Upper lobe of right lung (tissue), 1 donor: Measurements from ENCODE around the gene ZSWIM8. TPM values are rescaled to one million over a fixed set of nuclear protein-coding genes. Genes with fewer than 3 reads are reported as not detected.

Experiments used
- ATAC-seq: fragments of 200-7000 bp; cut with Tn5 transposase; one replicate; pipeline ENCODE4 v1.9.1; 2020; ENCODE audit warnings: mild to moderate bottlenecking, moderate library complexity
- DNase-seq: peaks from one replicate; pipeline ENCODE4 v3.0.0-alpha.2; 2020
- H3K27ac ChIP-seq: fragments of 200-600 bp; one replicate; pipeline ENCODE4 v1.8.0; 2022
- H3K27me3 ChIP-seq: fragments of 200-600 bp; one replicate; pipeline ENCODE4 v1.8.0; 2022; ENCODE audit warnings: mild to moderate bottlenecking
- H3K36me3 ChIP-seq: fragments of 200-600 bp; one replicate; pipeline ENCODE4 v1.8.0; 2022
- H3K4me1 ChIP-seq: fragments of 200-600 bp; one replicate; pipeline ENCODE4 v1.8.0; 2022
- H3K4me3 ChIP-seq: fragments of 200-600 bp; one replicate; pipeline ENCODE4 v1.8.0; 2022; ENCODE audit warnings: mild to moderate bottlenecking
- H3K9me3 ChIP-seq: fragments of 200-600 bp; one replicate; pipeline ENCODE4 v1.8.0; 2022
- CTCF ChIP-seq: fragments of 200-600 bp; IDR thresholded peaks from one replicate; pipeline ENCODE4 v1.8.0; 2022; ENCODE audit warnings: antibody characterized with exemption
- intact Hi-C: fragments of 100-400 bp; cut with DNase I; formaldehyde crosslinking; loops from one replicate; pipeline ENCODE4 v1.11.0; 2022
- total RNA-seq: library from RNA; stranded (reverse); fragmentation: NEBNext Ultra II Directional; extraction: Animal tissue kit (Norgen Biotek cat#: 25700); gene quantifications from one replicate; pipeline ENCODE4 v1.2.1, GENCODE V29; 2021
- donor health status: DM: no; HTN: yes; CAD: no; lungs with severe emphysema.

Gene ZSWIM8
- total RNA-seq, 1 donor from 2014 or later, result 117 TPM

DNA sequence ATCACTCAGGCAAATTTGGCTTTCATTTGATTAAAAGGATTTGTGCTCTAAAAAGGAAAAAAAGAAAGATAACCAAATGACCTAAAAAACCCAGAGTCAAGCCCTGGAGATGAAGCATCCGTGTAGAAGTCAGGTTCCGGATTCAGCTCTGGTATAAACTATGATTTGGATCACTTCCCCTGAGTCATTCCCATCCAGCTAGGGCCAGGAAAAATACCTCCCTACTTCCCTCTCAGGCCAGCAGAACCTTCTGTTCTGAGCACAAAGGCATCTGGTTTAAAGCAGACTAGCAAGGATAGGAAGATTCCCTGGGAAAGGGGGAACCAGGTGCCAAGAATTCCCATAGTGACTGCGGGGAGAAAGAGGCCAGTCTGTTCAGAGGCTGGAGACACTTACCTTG, 51.7 kb downstream of the ZSWIM8 start:
- TF ChIP-seq CTCF, result no peak
- peaks cover 66% of the 10 kb centered on the region for H3K36me3 ChIP-seq

GRCh38 chr10:73838008-73838567, 52.7 kb downstream of the ZSWIM8 start:
- no peaks in the 10 kb centered on the region for H3K27me3 ChIP-seq
- no peak for TF ChIP-seq CTCF
- DNase-seq (no peak), ATAC-seq (no peak)
- intact Hi-C loops, result no loop called here
- H3K9me3 ChIP-seq, result no peaks in the 10 kb centered on the region
- H3K4me3 ChIP-seq, result no peak overlapping the region
- no peaks in the 10 kb centered on the region for H3K4me1 ChIP-seq
- H3K36me3 ChIP-seq, result peaks cover 76% of the 10 kb centered on the region
- H3K27ac ChIP-seq, result no peak overlapping the region

More for the DNA sequence above, 51.7 kb downstream of the ZSWIM8 start:
- DNase-seq (no peak), ATAC-seq (no peak)
- Histone ChIP-seq H3K27me3 (no peaks in the 10 kb centered on the region), H3K4me3 (no peak overlapping the region), H3K9me3 (no peaks in the 10 kb centered on the region), H3K4me1 (no peaks in the 10 kb centered on the region), H3K27ac (no peak overlapping the region)
- intact Hi-C loops, result no loop called here

- Histone ChIP-seq H3K36me3 (peaks cover 82% of the 10 kb centered on the region), H3K4me1 (no peaks in the 10 kb centered on the region), H3K4me3 (no peak overlapping the region), H3K27me3 (no peaks in the 10 kb centered on the region), H3K27ac (no peak overlapping the region), H3K9me3 (no peaks in the 10 kb centered on the region)
- DNase-seq (no peak), ATAC-seq (no peak)
- intact Hi-C loops, result no loop called here
- no peak for TF ChIP-seq CTCF
These were observed 53.4 kb downstream of the ZSWIM8 start for GRCh38 chr10:73838827-73839226.

DNA sequence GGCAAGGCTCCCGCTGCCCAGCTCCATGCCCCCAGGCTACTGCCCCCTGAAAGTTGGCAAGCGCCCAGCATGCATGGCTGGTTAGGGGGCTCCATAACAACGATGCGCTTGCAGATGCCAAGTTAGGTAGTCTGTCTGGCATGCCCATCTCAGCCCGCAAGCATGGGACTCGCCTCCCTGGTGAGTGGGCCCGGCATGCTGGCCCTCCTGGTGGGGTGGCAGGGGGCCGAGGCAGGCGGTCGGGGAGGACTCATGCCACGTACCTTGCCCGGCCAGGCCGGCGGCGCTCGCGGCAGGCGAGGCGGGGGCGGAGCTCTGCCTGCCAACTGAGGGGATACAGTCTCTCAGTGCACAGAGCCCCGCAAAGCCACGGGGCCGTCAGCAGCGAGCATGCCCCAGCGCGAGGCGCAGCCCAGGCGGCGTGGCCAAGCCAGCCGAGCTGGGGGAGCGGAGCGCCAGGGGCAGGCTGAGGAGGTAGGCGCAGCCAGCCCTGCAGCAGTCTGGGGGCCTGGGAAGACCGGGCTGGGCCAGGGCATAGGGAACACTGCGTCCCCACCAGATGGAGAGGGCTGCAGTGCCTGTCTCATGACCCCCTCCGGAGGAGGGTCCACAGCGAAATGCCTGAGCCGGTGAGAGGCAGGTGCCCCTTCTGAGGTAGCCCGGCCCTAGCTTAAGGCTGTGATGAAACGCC, 54.0 kb downstream of the ZSWIM8 start:
- H3K4me3 ChIP-seq, result no peak overlapping the region
- DNase-seq (no peak), ATAC-seq (no peak)
- H3K27me3 ChIP-seq, result no peaks in the 10 kb centered on the region
- TF ChIP-seq CTCF, result no peak
- peaks cover 88% of the 10 kb centered on the region for H3K36me3 ChIP-seq
- no peaks in the 10 kb centered on the region for H3K4me1 ChIP-seq
- intact Hi-C loops, result no loop called here
- H3K9me3 ChIP-seq, result no peaks in the 10 kb centered on the region
- no peak overlapping the region for H3K27ac ChIP-seq

GRCh38 chr10:73840056-73840402, 54.6 kb downstream of the ZSWIM8 start:
- H3K9me3 ChIP-seq, result no peaks in the 10 kb centered on the region
- TF ChIP-seq CTCF, result no peak
- no peaks in the 10 kb centered on the region for H3K27me3 ChIP-seq
- no peak overlapping the region for H3K27ac ChIP-seq
- H3K4me1 ChIP-seq, result no peaks in the 10 kb centered on the region
- H3K36me3 ChIP-seq, result peaks cover 88% of the 10 kb centered on the region
- ATAC-seq (no peak), DNase-seq (no peak)
- no peak overlapping the region for H3K4me3 ChIP-seq
- intact Hi-C loops, result no loop called here
